CD4-positive, alpha-beta T cell treated with Interferon gamma for 1 hour (primary cell): ENCODE results near the gene COQ8B.
"Not testable (repeated sequence)": the region's sequence is repeated elsewhere in the genome, so short reads cannot be mapped to it uniquely, and the experiment has no call there.

Experiments
- DNase-seq: peaks from one replicate; pipeline ENCODE4 v3.0.0-alpha.2; 2020

Gene COQ8B

GRCh38 chr19:40741527-40742390 is 25.1 kb upstream of the COQ8B start:
- no peak for DNase-seq

- no peak for DNase-seq
Observed at GRCh38 chr19:40740747-40741146, 24.1 kb upstream of the COQ8B start.

GRCh38 chr19:40739871-40740703 is 23.4 kb upstream of the COQ8B start:
- no peak for DNase-seq

- DNase-seq: no peak
Observed at GRCh38 chr19:40739030-40739839, 22.5 kb upstream of the COQ8B start.

GRCh38 chr19:40737102-40737644 is 20.5 kb upstream of the COQ8B start:
- no peak for DNase-seq

- DNase-seq: no peak
Observed at GRCh38 chr19:40736661-40737060, 20.0 kb upstream of the COQ8B start.

- no peak for DNase-seq
Observed at GRCh38 chr19:40735013-40735771, 18.5 kb upstream of the COQ8B start.

- DNase-seq: no peak
Observed at GRCh38 chr19:40733149-40733548, 16.5 kb upstream of the COQ8B start.

- not testable (repeated sequence) for DNase-seq
Observed at GRCh38 chr19:40732304-40732703, 15.6 kb upstream of the COQ8B start.

- DNase-seq: not testable (repeated sequence)
Observed at GRCh38 chr19:40730065-40730464, 13.4 kb upstream of the COQ8B start.

- DNase-seq: no peak
Observed at GRCh38 chr19:40726279-40726678, 9.6 kb upstream of the COQ8B start.

GRCh38 chr19:40724855-40725254 is 8.2 kb upstream of the COQ8B start:
- no peak for DNase-seq

- DNase-seq: no peak
Observed at GRCh38 chr19:40724315-40724714, 7.6 kb upstream of the COQ8B start.

- no peak for DNase-seq
Observed at GRCh38 chr19:40723661-40724254, 7.1 kb upstream of the COQ8B start.

GRCh38 chr19:40721936-40722661 is 5.4 kb upstream of the COQ8B start:
- no peak for DNase-seq

GRCh38 chr19:40721140-40721486 is 4.4 kb upstream of the COQ8B start:
- DNase-seq: no peak

- DNase-seq: no peak
Observed at GRCh38 chr19:40719414-40719894, 2.8 kb upstream of the COQ8B start.

- no peak for DNase-seq
Observed at GRCh38 chr19:40718774-40719391, 2.2 kb upstream of the COQ8B start.

- DNase-seq: no peak
Observed at GRCh38 chr19:40717880-40718773, 1.4 kb upstream of the COQ8B start.
